A549 (cell line): Measurements from ENCODE around the gene SOX12.

ENCODE experiments used
- BHLHE40 ChIP-seq: IDR thresholded peaks from 2 replicates; pipeline ENCODE4 v1.6.1; 2012; ENCODE audit warnings: low read depth, low read length, inconsistent platforms
- CEBPB ChIP-seq, 2 experiments: fragments of >200 bp in 1 of 2; sonication (Bioruptor Twin) in 1 of 2; formaldehyde crosslinking in 1 of 2; IDR thresholded peaks; 2 replicates each; pipeline ENCODE4 v1.6.1; 2012 to 2016
- EHMT2 ChIP-seq: fragments of 200-600 bp; sonication (generic); IDR thresholded peaks from 2 replicates; pipeline ENCODE4 v1.6.1; 2016; ENCODE audit warnings: antibody characterized with exemption, low read depth, mild to moderate bottlenecking, moderate library complexity
- FOSL2 ChIP-seq, 2 experiments: fragments of 450-650 bp in 1 of 2; fragments of >200 bp in 1 of 2; sonication (Bioruptor Twin) in 1 of 2; formaldehyde crosslinking; IDR thresholded peaks; 2 replicates each; pipeline versions ENCODE4 v1.5.0 to v1.6.1; 2016 to 2020; ENCODE audit warnings: mild to moderate bottlenecking in 1 of 2, moderate library complexity in 1 of 2
- HDAC2 ChIP-seq: fragments of 200-600 bp; sonication (generic); IDR thresholded peaks from 2 replicates; pipeline ENCODE4 v1.6.1; 2016
- HOXA7 ChIP-seq: fragments of 250-450 bp; sonication (Bioruptor Pico); IDR thresholded peaks from 2 replicates; pipeline ENCODE4 v1.5.0; 2020; ENCODE audit warnings: mild to moderate bottlenecking, moderate library complexity
- MAFK ChIP-seq: fragments of 450-650 bp; IDR thresholded peaks from 2 replicates; pipeline ENCODE4 v1.6.1; 2014; ENCODE audit not compliant: partially characterized antibody
- POLR2A ChIP-seq: IDR thresholded peaks from 2 replicates; pipeline ENCODE4 v1.6.1; 2012; ENCODE audit warnings: mild to moderate bottlenecking, low read length
- RFX5 ChIP-seq: fragments of 450-650 bp; IDR thresholded peaks from 2 replicates; pipeline ENCODE4 v1.7.1; 2014; ENCODE audit warnings: antibody characterized with exemption, mild to moderate bottlenecking, moderate library complexity
- ZC3H11A ChIP-seq: fragments of 450-650 bp; IDR thresholded peaks from 2 replicates; pipeline ENCODE4 v1.6.1; 2014; ENCODE audit warnings: antibody characterized with exemption, mild to moderate bottlenecking
- ZFP36 ChIP-seq: fragments of 450-650 bp; IDR thresholded peaks from 2 replicates; pipeline ENCODE4 v1.6.1; 2014; ENCODE audit warnings: borderline replicate concordance; ENCODE audit not compliant: partially characterized antibody
- TF ChIP-seq, protein P1 (sequence below): fragments of >200 bp; sonication (Bioruptor Twin); formaldehyde crosslinking; IDR thresholded peaks from 3 replicates; pipeline ENCODE4 v1.5.1; 2016

DNA sequence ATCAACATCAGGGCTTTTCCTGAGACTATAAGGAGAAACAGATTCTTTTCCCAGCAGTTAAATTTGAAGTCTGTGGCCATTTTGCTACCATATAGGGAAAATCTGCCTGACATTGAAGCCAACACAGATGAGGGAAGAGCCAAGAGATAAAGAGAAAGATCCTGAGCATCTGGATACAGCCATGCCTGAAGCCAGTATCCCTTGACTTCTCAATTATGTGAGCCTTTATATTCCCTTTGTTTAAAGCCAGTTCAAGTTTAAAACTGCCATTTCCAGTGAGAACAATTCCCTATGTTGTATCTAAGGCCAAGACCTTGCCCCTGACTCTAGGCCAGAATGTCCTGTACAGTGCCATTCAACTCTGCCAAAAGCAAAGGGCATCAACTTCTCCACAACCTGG, 17.8 kb downstream of the SOX12 start:
- TF ChIP-seq, protein P1, sequence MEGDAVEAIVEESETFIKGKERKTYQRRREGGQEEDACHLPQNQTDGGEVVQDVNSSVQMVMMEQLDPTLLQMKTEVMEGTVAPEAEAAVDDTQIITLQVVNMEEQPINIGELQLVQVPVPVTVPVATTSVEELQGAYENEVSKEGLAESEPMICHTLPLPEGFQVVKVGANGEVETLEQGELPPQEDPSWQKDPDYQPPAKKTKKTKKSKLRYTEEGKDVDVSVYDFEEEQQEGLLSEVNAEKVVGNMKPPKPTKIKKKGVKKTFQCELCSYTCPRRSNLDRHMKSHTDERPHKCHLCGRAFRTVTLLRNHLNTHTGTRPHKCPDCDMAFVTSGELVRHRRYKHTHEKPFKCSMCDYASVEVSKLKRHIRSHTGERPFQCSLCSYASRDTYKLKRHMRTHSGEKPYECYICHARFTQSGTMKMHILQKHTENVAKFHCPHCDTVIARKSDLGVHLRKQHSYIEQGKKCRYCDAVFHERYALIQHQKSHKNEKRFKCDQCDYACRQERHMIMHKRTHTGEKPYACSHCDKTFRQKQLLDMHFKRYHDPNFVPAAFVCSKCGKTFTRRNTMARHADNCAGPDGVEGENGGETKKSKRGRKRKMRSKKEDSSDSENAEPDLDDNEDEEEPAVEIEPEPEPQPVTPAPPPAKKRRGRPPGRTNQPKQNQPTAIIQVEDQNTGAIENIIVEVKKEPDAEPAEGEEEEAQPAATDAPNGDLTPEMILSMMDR: no peak
- TF ChIP-seq BHLHE40 (no peak), MAFK (no peak), EHMT2 (no peak), POLR2A (no peak), HOXA7 (CRISPR knock-in tag) (no peak), HDAC2 (no peak), FOSL2 (IDR thresholded peaks at IDR 0.05) (no peak), FOSL2 (CRISPR knock-in tag; IDR thresholded peaks at IDR 0.05) (no peak), RFX5 (no peak), ZFP36 (no peak), CEBPB (IDR thresholded peaks at IDR 0.05) (no peak), ZC3H11A (no peak)
